Muscle of leg (tissue), 11 donors: ENCODE measurements around the gene NSMCE3. TPM values are rescaled to one million over a fixed set of nuclear protein-coding genes. Genes with fewer than 3 reads are reported as not detected.

ENCODE experiments used
- DNase-seq: peaks from one replicate; pipeline ENCODE4 v3.0.0; 2013
- H3K27ac ChIP-seq: one replicate; pipeline ENCODE4 v1.5.1; 2013; ENCODE audit warnings: mild to moderate bottlenecking, low read length, control low read depth
- H3K27me3 ChIP-seq: one replicate; pipeline ENCODE4 v1.6.1; 2013; ENCODE audit warnings: low read length; ENCODE audit not compliant: control insufficient read depth, insufficient read depth
- H3K36me3 ChIP-seq: one replicate; pipeline ENCODE4 v1.6.1; 2013; ENCODE audit warnings: low read length; ENCODE audit not compliant: control insufficient read depth, insufficient read depth
- H3K4me1 ChIP-seq: one replicate; pipeline ENCODE4 v1.6.1; 2013; ENCODE audit warnings: low read length; ENCODE audit not compliant: control insufficient read depth, insufficient read depth
- H3K4me3 ChIP-seq: one replicate; pipeline ENCODE4 v1.5.1; 2013; ENCODE audit warnings: low read length, control low read depth
- H3K9me3 ChIP-seq: replicated peaks from 2 replicates; pipeline ENCODE4 v1.6.1; 2013; ENCODE audit warnings: low read depth, low read length; ENCODE audit not compliant: control insufficient read depth
- WGBS: methylation state at CpG from one replicate; pipeline ENCODE4 v1.1.5; 2013; ENCODE audit warnings: missing lambda C conversion rate; ENCODE audit not compliant: insufficient coverage; 5-methylcytosine and 5-hydroxymethylcytosine counted together
- polyA plus RNA-seq, 8 donors: library from polyadenylated mRNA; unstranded; fragments of 120-200 nt; gene quantifications; one replicate each; pipeline versions ENCODE4 v1.2.1 to v1.2.3, GENCODE V29; 2013; ENCODE audit warnings: inconsistent platforms in 1 of 8, low replicate concordance in 1 of 8; ENCODE audit not compliant: insufficient read length in 8 of 8, insufficient read depth in 1 of 8
- total RNA-seq: library from RNA; stranded (reverse); fragments of 120-200 nt; gene quantifications from one replicate; pipeline ENCODE4 v1.2.4, GENCODE V29; 2013

Gene NSMCE3
- total and polyA plus RNA-seq, 9 donors: 6.2 to 8.4 (median 7.2) TPM

- Histone ChIP-seq H3K4me1 (no peaks in the 10 kb centered on the region), H3K27me3 (no peaks in the 10 kb centered on the region), H3K36me3 (no peaks in the 10 kb centered on the region), H3K4me3 (no peak overlapping the region), H3K27ac (no peak overlapping the region), H3K9me3 (no peaks in the 10 kb centered on the region)
- no peak for DNase-seq
- no CpG with 5 or more reads among the region's 3 CpGs for WGBS
These were observed 5.3 kb upstream of the NSMCE3 start for GRCh38 chr15:29274946-29275345.

- WGBS: no CpG with 5 or more reads among the region's 5 CpGs
- H3K27me3 ChIP-seq: no peaks in the 10 kb centered on the region
- no peaks in the 10 kb centered on the region for H3K9me3 ChIP-seq
- no peak overlapping the region for H3K4me3 ChIP-seq
- peaks cover 7% of the 10 kb centered on the region for H3K4me1 ChIP-seq
- no peak for DNase-seq
- no peak overlapping the region for H3K27ac ChIP-seq
- H3K36me3 ChIP-seq: no peaks in the 10 kb centered on the region
These were observed 2.6 kb upstream of the NSMCE3 start for GRCh38 chr15:29272219-29272618.

- no peak for DNase-seq
- Histone ChIP-seq H3K9me3 (no peaks in the 10 kb centered on the region), H3K36me3 (no peaks in the 10 kb centered on the region), H3K27me3 (no peaks in the 10 kb centered on the region), H3K4me3 (no peak overlapping the region), H3K27ac (no peak overlapping the region), H3K4me1 (peaks cover 7% of the 10 kb centered on the region)
These were observed 1.4 kb upstream of the NSMCE3 start for GRCh38 chr15:29270976-29271375.

- WGBS: 0% methylated on average over 2 of the region's 8 CpGs
- DNase-seq: peak; percentile 26
- H3K4me1 ChIP-seq: peaks cover 7% of the 10 kb centered on the region
These were observed 740 bp upstream of the NSMCE3 start for GRCh38 chr15:29270169-29270955.

GRCh38 chr15:29268706-29269484, 727 bp downstream of the NSMCE3 start:
- peak overlapping the region; percentile 59 for H3K27ac ChIP-seq
- peak; percentile 62 for DNase-seq
- H3K4me1 ChIP-seq: peaks cover 7% of the 10 kb centered on the region
- H3K9me3 ChIP-seq: no peaks in the 10 kb centered on the region
- no peaks in the 10 kb centered on the region for H3K27me3 ChIP-seq
- H3K4me3 ChIP-seq: peak overlapping the region; percentile 91
- H3K36me3 ChIP-seq: no peaks in the 10 kb centered on the region
- WGBS: 5% methylated on average over 27 of the region's 35 CpGs

More at GRCh38 chr15:29270169-29270955, 740 bp upstream of the NSMCE3 start:
- H3K9me3 ChIP-seq: no peaks in the 10 kb centered on the region
- peak overlapping the region; percentile 91 for H3K4me3 ChIP-seq
- no peaks in the 10 kb centered on the region for H3K27me3 ChIP-seq
- no peaks in the 10 kb centered on the region for H3K36me3 ChIP-seq
- H3K27ac ChIP-seq: peak overlapping the region; percentile 92

- WGBS: no CpG with 5 or more reads among the region's 1 CpG
- Histone ChIP-seq H3K4me3 (no peak overlapping the region), H3K4me1 (peaks cover 7% of the 10 kb centered on the region), H3K36me3 (no peaks in the 10 kb centered on the region), H3K9me3 (no peaks in the 10 kb centered on the region), H3K27me3 (no peaks in the 10 kb centered on the region), H3K27ac (no peak overlapping the region)
- DNase-seq: peak; percentile 29
These were observed 3.5 kb downstream of the NSMCE3 start for GRCh38 chr15:29266052-29266582.

GRCh38 chr15:29263289-29263688, 6.3 kb downstream of the NSMCE3 start:
- no peak for DNase-seq
- peaks cover 2% of the 10 kb centered on the region for H3K4me1 ChIP-seq
- H3K27ac ChIP-seq: no peak overlapping the region
- no peaks in the 10 kb centered on the region for H3K36me3 ChIP-seq
- H3K9me3 ChIP-seq: no peaks in the 10 kb centered on the region
- WGBS: 79% methylated on average over 2 of the region's 3 CpGs
- no peak overlapping the region for H3K4me3 ChIP-seq
- no peaks in the 10 kb centered on the region for H3K27me3 ChIP-seq

GRCh38 chr15:29262738-29263137, 6.9 kb downstream of the NSMCE3 start:
- DNase-seq: no peak
- no peak overlapping the region for H3K27ac ChIP-seq
- no CpG with 5 or more reads among the region's 2 CpGs for WGBS

GRCh38 chr15:29260896-29261295, 8.7 kb downstream of the NSMCE3 start:
- 77% methylated on average over 2 of the region's 6 CpGs for WGBS

More at GRCh38 chr15:29262738-29263137, 6.9 kb downstream of the NSMCE3 start:
- no peak overlapping the region for H3K4me3 ChIP-seq
- H3K4me1 ChIP-seq: peaks cover 2% of the 10 kb centered on the region
- no peaks in the 10 kb centered on the region for H3K9me3 ChIP-seq
- no peaks in the 10 kb centered on the region for H3K27me3 ChIP-seq
- H3K36me3 ChIP-seq: no peaks in the 10 kb centered on the region

GRCh38 chr15:29259233-29259632, 10.4 kb downstream of the NSMCE3 start:
- H3K27ac ChIP-seq: no peak overlapping the region
- DNase-seq: no peak
- no peaks in the 10 kb centered on the region for H3K9me3 ChIP-seq
- H3K4me3 ChIP-seq: no peak overlapping the region
- 20% methylated on average over 1 of the region's 1 CpG for WGBS
- no peaks in the 10 kb centered on the region for H3K36me3 ChIP-seq
- no peaks in the 10 kb centered on the region for H3K4me1 ChIP-seq
- H3K27me3 ChIP-seq: no peaks in the 10 kb centered on the region

More at GRCh38 chr15:29260896-29261295, 8.7 kb downstream of the NSMCE3 start:
- no peaks in the 10 kb centered on the region for H3K27me3 ChIP-seq
- no peak overlapping the region for H3K4me3 ChIP-seq
- no peak overlapping the region for H3K27ac ChIP-seq
- no peaks in the 10 kb centered on the region for H3K9me3 ChIP-seq
- no peaks in the 10 kb centered on the region for H3K4me1 ChIP-seq
- no peak for DNase-seq
- no peaks in the 10 kb centered on the region for H3K36me3 ChIP-seq
